ENCODE data around the gene ENOX2. TPM values are rescaled to one million over a fixed set of nuclear protein-coding genes. Genes with fewer than 3 reads are reported as not detected.

ENOX2 gene
- total and polyA plus RNA-seq, 8 donors, result 1.1 to 6.4 (median 4.7) TPM

- no peaks in the 10 kb centered on the region for H3K9me3 ChIP-seq
- ATAC-seq (no peak), DNase-seq (peak in 1 of 6 donors; percentile 40), FAIRE-seq (no peak)
- H3K4me1 ChIP-seq, result no peaks in the 10 kb centered on the region
- WGBS, 2 donors, result 73 to 94% methylated on average over 3 of the region's 3 CpGs
- no peaks in the 10 kb centered on the region for H3K36me3 ChIP-seq
- no peak for TF ChIP-seq CTCF (IDR thresholded peaks at IDR 0.05)
- H3K27me3 ChIP-seq, result no peaks in the 10 kb centered on the region
- H3K27ac ChIP-seq, result no peak overlapping the region
- H3K4me3 ChIP-seq, result no peak overlapping the region
- intact Hi-C loops (cut with DNase I), result no loop called here
Measured at GRCh38 chrX:130810561-130810960, 92.4 kb downstream of the ENOX2 start.

GRCh38 chrX:130805903-130806302, 97.1 kb downstream of the ENOX2 start:
- intact Hi-C loops (cut with DNase I), result no loop called here
- FAIRE-seq (no peak), DNase-seq (no peak), ATAC-seq (no peak)
- TF ChIP-seq CTCF (IDR thresholded peaks at IDR 0.05), result no peak
- no peaks in the 10 kb centered on the region for H3K9me3 ChIP-seq
- H3K27me3 ChIP-seq, result no peaks in the 10 kb centered on the region
- 62 to 71% methylated on average over 2 of the region's 2 CpGs for WGBS, 2 donors
- no peaks in the 10 kb centered on the region for H3K4me1 ChIP-seq
- H3K36me3 ChIP-seq, result no peaks in the 10 kb centered on the region
- no peak overlapping the region for H3K4me3 ChIP-seq
- no peak overlapping the region for H3K27ac ChIP-seq

- FAIRE-seq, result no peak
- TF ChIP-seq CTCF (IDR thresholded peaks at IDR 0.05), result no peak
- Histone ChIP-seq H3K36me3 (no peaks in the 10 kb centered on the region), H3K9me3 (no peaks in the 10 kb centered on the region), H3K4me1 (no peaks in the 10 kb centered on the region), H3K4me3 (no peak overlapping the region), H3K27me3 (no peaks in the 10 kb centered on the region), H3K27ac (no peak overlapping the region)
- intact Hi-C loops (cut with DNase I), result no loop called here
- WGBS, 2 donors, result 62 to 94% methylated on average over 1 of the region's 1 CpG
- no peak for DNase-seq
- ATAC-seq, result no peak
Measured at GRCh38 chrX:130803537-130803936, 99.5 kb downstream of the ENOX2 start.

GRCh38 chrX:130801901-130802300, 101.1 kb downstream of the ENOX2 start:
- H3K27me3 ChIP-seq, result no peaks in the 10 kb centered on the region
- H3K36me3 ChIP-seq, result no peaks in the 10 kb centered on the region
- no peak overlapping the region for H3K27ac ChIP-seq
- no peaks in the 10 kb centered on the region for H3K9me3 ChIP-seq
- intact Hi-C loops (cut with DNase I), result no loop called here
- H3K4me1 ChIP-seq, result no peaks in the 10 kb centered on the region
- H3K4me3 ChIP-seq, result no peak overlapping the region
- no peak for DNase-seq
- no peak for FAIRE-seq
- TF ChIP-seq CTCF (IDR thresholded peaks at IDR 0.05), result no peak
- WGBS, 2 donors, result 77 to 94% methylated on average over 2 of the region's 2 CpGs
- ATAC-seq, result no peak

- Histone ChIP-seq H3K36me3 (no peaks in the 10 kb centered on the region), H3K27me3 (no peaks in the 10 kb centered on the region), H3K4me3 (no peak overlapping the region), H3K9me3 (no peaks in the 10 kb centered on the region), H3K27ac (no peak overlapping the region), H3K4me1 (no peaks in the 10 kb centered on the region)
- intact Hi-C loops (cut with DNase I), result no loop called here
- no peak for FAIRE-seq
- no peak for ATAC-seq
- no peak for TF ChIP-seq CTCF (IDR thresholded peaks at IDR 0.05)
- 78 to 94% methylated on average over 1 of the region's 1 CpG for WGBS, 2 donors
- no peak for DNase-seq
Measured at GRCh38 chrX:130799393-130799792, 103.6 kb downstream of the ENOX2 start.

Measured in pancreas (tissue), 10 donors.